GM21515 (cell line): ENCODE data around the gene FRRS1.
A peak's percentile ranks its signal among the peaks of the same experiment; 100 is the strongest.
"Not testable (repeated sequence)": the region's sequence is repeated elsewhere in the genome, so short reads cannot be mapped to it uniquely, and the experiment has no call there.

Source experiments
- ATAC-seq: cut with Tn5 transposase; IDR thresholded peaks from one replicate; pipeline ENCODE4 v1.9.1; 2021; ENCODE audit not compliant: unreplicated experiment

FRRS1 gene

GRCh38 chr1:99766378-99766800, at the start of gene FRRS1:
Gene FRRS1, minus strand, starts transcription at chr1:99766635. Its CDS starts 17,867 bp downstream, at chr1:99748768.
- ATAC-seq = peak; percentile 98

DNA sequence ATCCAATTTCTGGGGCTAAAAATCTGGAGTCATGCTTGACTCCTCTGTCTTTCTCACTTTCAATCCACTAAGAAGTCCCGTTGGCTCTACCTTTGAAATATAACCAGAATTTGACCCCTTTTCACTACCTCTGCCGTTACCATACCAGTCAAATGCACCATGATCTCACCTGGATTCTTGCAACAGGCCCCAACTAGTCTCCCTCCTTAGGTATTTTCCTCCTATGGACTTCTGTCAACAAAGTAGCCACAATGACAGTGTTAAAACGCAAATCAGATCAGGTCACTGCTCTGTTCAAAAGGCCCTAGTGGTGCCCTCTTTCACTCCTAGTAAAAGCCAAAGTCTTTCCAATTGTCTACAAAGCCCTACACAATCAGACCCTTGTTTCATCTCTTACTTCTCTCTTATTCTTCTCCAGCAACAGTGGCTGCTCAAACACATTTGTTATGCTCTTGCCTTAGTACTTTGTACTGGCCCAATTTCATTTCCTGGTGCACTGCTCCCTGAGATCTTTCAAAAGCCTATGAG, 48.0 kb upstream of the FRRS1 start:
- ATAC-seq = no peak

DNA sequence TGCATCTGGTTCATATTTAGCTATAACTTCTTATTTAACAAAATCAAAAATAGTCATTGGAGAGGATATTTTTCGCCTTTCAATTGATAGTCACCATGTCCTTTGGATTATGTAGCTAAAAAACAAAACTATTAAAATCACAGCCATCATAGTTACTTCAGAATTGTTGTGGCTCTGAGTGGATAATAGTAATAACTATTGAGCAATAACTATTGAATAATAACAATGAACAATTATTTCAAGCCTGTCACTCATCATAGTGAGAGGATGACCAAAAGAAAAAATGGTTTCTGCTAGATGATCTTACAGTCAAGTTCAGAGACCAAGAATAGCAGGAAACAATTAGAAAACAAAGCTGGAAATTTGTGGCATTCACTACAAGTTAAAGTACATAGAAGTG, 45.3 kb upstream of the FRRS1 start:
- no peak for ATAC-seq

- ATAC-seq = no peak
Measured at GRCh38 chr1:99811075-99811474, 44.6 kb upstream of the FRRS1 start.

GRCh38 chr1:99808391-99809115, 42.1 kb upstream of the FRRS1 start:
- ATAC-seq = peak; percentile 92

DNA sequence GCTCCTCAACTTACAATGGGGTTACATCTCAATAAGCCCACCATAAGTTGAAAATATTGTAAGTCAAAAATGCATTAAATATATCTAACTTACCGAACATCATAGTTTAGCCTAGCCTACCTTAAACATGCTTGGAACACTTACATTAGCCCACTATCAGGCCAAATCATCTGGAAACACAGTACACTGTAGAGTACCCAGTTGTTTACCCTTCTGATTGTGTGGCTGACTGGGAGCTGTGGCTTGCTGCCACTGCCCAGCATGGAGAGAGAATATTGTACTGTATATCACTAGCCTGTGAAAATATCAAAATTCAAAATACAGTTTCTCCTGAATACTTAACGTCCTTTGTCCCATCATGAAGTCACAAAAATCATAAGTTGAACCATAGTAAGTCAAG, 40.4 kb upstream of the FRRS1 start:
- no peak for ATAC-seq

- no peak for ATAC-seq
Measured at GRCh38 chr1:99801584-99801983, 35.1 kb upstream of the FRRS1 start.

GRCh38 chr1:99793861-99794260, 27.4 kb upstream of the FRRS1 start:
- ATAC-seq = not testable (repeated sequence)

DNA sequence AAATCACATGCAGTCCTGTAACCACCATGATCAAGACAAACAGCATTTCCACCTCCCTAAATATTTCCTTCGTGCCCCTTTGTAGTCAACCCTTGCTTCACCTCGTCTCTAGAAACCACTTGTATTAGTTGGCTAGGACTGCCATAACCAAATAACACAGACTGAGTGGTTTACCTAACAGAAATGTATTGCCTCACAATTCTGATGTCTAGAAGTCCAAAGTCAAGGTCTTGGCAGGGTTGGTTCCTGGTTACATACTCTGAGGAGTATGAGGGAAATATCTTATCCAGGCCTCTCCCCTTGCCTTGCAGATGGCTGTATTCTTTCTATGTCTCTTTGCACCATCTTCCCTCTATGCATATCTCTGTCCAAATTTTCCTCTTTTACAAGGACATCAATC, 23.3 kb upstream of the FRRS1 start:
- ATAC-seq = no peak

GRCh38 chr1:99788896-99789295, 22.5 kb upstream of the FRRS1 start:
- no peak for ATAC-seq

DNA sequence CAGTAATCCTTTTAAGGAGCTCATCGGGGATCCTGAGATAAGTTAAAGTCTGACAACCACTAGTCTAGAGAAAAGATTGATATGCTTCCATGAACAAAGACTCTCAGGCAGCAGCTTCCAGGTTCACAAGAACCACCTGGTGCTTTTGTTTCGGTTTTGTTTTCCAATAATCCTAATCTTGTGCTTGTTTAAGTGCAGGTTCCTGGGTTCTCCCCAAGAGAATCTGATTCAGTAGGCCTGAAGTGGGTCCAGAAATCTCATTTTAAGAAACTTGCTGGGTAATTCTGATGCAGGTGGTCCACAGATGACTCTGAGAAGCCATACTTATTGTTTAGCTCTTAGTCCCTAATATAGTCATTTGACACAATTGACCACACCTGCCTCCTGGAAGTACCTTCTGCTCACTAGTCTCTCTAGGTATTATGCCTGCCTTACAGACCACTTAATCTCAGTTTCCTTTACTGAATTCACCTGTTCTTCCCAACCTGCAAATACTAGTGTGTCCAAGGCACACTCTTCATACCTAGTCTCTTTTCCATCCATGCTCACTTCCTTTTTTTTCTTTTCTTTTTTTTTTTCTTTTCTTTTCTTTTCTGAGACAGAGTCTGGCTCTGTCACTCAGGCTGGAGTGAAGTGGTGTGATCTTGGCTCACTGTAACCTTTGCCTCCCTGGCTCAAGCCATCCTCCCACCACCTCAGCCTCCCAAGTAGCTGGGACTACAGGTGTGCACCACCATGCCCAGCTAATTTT, 20.5 kb upstream of the FRRS1 start:
- ATAC-seq = peak; percentile 69

GRCh38 chr1:99784809-99785255, 18.4 kb upstream of the FRRS1 start:
- ATAC-seq = no peak

DNA sequence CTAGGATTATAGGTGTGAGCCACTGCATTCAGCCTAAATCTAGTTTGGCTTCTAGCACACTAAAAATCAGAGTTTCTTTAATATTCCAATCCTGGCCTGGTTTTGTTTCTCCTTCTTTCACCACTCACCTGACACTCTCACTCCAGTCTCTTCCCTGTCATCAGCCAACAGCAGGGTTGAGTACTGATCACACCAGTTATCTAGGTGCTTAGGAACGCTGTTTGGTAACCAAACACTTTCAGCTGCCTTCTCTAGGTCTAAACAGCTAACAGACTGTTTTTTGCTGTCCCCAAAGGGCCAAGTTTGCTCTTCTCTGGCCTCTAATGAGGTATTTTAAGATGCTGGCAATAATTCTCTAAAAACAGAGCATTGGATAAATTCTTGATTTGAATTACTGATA, 17.7 kb upstream of the FRRS1 start:
- no peak for ATAC-seq

DNA sequence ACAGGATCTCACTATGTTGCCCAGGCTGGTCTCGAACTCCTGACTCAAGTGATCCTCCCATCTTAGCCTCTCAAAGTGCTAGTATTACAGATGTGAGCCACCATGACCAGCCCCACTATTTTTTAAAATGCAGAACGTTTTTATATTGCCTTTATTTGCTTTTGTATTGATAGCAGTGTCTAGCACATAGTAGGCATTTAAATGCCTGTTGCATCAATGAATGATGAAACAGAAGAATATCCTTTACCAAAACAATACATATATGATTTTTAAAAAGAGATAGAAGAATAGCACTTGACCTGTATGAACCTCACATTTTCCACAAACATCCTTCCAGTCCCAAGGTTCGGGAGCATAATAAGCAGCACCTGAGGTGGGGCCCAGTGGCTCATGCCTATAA, 16.5 kb upstream of the FRRS1 start:
- ATAC-seq = no peak

GRCh38 chr1:99782397-99782796, 16.0 kb upstream of the FRRS1 start:
- no peak for ATAC-seq

DNA sequence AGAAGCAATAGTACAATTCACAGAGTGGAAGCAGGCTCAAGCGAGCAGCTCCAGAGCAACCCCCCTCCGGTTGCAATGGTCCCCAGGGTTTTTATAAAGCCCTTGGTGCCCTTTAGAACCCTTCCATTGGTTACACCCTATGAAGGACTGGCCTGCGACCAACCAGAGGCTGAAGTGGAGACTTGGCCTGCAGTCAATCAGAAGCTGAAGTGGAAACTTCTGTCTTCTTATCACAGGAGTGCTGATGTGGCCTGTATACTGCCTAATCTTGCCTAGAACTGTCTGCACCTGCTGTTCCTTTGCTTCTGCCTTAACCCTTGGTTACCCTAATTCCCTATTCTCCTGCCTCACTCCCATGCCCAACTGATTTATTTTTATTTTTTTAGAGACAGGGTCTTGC, 15.4 kb upstream of the FRRS1 start:
- ATAC-seq = no peak

- ATAC-seq = no peak
Measured at GRCh38 chr1:99777752-99778151, 11.3 kb upstream of the FRRS1 start.

DNA sequence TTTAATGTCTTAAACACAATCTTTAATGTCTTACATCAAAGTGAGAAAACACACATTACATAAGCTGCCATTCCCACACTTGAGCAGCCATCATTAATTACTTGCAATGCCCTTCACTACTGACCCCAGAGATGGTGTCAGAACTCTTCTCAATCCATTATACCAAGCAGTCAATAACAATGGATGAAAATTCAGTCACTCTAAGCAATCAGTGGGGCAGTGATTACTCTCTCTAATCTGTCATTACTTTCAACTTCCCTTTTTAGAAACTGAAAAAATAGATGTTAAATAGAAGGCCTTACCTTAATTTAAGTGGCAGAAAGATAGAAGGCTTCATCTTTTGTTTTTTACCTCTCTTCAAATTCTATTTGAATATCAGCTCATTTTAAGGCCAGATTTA, 9.7 kb upstream of the FRRS1 start:
- ATAC-seq = no peak

- no peak for ATAC-seq
Measured at GRCh38 chr1:99772809-99773208, 6.4 kb upstream of the FRRS1 start.

- no peak for ATAC-seq
Measured at GRCh38 chr1:99771513-99771918, 5.1 kb upstream of the FRRS1 start.

- no peak for ATAC-seq
Measured at GRCh38 chr1:99768524-99769245, 2.2 kb upstream of the FRRS1 start.

GRCh38 chr1:99768104-99768503, 1.7 kb upstream of the FRRS1 start:
- ATAC-seq = no peak
